ENCODE measurements around the gene RETN.
A peak's percentile ranks its signal among the peaks of the same experiment; 100 is the strongest.

RETN gene

DNA sequence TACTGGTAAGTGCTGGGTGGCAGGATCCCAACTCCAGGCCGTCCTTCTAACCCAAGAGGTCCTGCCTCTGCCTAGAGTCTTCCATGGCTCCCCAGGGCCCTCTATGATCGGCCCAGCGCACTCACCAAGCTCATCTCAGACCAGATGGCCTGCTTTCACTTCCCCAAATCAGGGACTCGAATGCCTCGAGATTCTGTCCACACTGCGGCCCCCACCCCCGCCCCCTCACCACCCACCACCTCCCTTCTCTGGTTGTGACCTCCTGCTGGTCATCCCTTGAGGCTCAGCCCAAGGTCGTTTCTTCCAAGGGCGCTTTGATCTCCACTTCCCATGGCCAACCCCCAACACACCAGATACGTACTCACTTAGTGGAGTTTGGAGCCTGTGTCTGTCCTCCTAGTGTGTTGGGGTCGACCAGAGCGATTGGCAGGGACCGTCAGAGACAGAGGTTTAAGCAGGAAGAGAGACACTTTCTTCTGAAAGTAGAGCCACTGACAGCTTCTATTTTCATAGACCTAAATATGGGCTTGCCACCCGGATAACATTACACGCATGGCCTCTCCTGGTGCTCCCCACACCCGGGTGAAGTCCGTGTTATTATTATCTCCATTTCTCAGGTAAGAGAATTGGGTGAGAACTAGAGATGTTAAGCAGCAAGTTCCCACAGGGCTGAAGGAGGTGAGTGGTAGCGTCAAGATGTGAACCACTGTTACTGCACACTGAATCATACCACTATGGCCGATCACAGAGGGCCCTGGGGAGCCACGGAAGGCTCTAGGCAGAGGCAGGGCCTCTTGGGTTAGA is 33.0 kb downstream of the RETN start, which contains the start of gene FCER2:
TSS of gene FCER2 (minus strand) at position 478 of the 804 bp plus-strand sequence. CDS start 2,371 bp downstream, outside the sequence.
- in situ Hi-C loops (cut with MboI; ENCODE audit: low pct_unique_long_range_greater_than_20kb, low sequenced_read_pairs, unreplicated experiment): loop anchor here (10.0 kb wide), 1 partner anchor 93 kb away; no protein-coding TSS in a partner anchor
- DNase-seq (ENCODE audit: low spot score): peak; percentile 77

DNA sequence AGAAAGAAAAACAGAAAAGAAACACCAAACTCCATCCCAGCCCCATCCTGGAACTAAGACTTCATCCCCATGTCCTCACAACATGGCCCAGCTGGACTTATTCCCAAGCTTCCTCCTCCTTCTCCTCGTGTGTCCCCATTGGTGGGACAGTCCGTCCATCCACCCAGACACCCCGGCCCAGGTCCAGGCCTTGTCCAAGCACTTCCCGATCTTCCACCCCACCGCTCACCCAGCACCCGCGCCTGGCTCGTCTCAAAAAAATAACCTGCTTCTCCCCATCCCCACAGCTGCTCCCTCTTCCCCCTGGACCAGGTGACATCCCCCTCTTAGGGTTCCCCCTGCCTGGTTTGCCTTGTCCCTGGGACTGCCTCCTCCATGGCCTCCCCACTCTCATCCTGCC is 34.5 kb downstream of the RETN start:
- TF ChIP-seq, protein P1, sequence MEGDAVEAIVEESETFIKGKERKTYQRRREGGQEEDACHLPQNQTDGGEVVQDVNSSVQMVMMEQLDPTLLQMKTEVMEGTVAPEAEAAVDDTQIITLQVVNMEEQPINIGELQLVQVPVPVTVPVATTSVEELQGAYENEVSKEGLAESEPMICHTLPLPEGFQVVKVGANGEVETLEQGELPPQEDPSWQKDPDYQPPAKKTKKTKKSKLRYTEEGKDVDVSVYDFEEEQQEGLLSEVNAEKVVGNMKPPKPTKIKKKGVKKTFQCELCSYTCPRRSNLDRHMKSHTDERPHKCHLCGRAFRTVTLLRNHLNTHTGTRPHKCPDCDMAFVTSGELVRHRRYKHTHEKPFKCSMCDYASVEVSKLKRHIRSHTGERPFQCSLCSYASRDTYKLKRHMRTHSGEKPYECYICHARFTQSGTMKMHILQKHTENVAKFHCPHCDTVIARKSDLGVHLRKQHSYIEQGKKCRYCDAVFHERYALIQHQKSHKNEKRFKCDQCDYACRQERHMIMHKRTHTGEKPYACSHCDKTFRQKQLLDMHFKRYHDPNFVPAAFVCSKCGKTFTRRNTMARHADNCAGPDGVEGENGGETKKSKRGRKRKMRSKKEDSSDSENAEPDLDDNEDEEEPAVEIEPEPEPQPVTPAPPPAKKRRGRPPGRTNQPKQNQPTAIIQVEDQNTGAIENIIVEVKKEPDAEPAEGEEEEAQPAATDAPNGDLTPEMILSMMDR (IDR thresholded peaks at IDR 0.05; ENCODE audit: extremely low read depth, insufficient read depth, missing control alignments): no peak
- no peak for DNase-seq (ENCODE audit: low spot score)
- in situ Hi-C loops (cut with MboI; ENCODE audit: low pct_unique_long_range_greater_than_20kb, low sequenced_read_pairs, unreplicated experiment): loop anchor here (10.0 kb wide), 1 partner anchor 91 kb away; no protein-coding TSS in a partner anchor

More for the DNA sequence above, 33.0 kb downstream of the RETN start, which contains the start of gene FCER2:
- TF ChIP-seq, protein P1 (IDR thresholded peaks at IDR 0.05; ENCODE audit: extremely low read depth, insufficient read depth, missing control alignments): no peak

DNA sequence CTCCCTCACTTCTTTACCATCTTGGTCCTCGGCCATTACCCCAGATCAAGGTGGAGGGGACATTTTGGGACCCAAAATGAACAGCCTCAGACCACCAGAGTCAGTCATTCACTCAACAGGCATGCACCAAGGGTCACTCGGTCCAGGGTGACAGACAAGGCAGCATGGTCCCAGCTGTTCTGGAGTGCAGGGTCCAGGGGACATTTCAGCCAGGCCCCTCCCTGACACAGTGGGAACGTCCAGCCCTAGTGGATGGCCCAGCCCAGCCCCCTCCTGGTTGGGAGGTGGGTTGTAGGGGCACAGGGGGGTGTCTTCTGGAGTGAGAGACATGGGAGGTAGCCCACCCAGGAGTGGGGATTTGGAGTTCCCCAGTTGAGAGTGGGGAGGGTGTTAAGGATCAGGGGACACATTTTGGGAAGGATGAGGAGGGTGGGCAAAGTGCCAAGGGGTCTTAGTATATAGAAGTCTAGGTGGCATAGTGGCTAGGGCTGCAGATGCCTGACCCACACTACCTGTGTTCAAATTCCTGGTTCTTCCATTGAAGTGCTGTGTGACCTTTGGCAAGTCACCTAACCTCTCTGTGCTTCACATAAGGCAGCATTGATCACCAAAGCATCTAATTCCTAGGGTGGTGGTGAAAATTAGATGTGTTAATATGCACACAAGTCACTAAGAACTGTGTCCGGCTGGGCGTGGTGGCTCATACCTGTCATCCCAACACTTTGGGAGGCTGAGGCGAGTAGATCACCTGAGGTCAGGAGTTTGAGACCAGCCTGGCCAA is 35.6 kb downstream of the RETN start:
- in situ Hi-C loops (cut with MboI; ENCODE audit: low pct_unique_long_range_greater_than_20kb, low sequenced_read_pairs, unreplicated experiment): loop anchor here (10.0 kb wide), 1 partner anchor 90 kb away; no protein-coding TSS in a partner anchor
- TF ChIP-seq, protein P1 (IDR thresholded peaks at IDR 0.05; ENCODE audit: extremely low read depth, insufficient read depth, missing control alignments): no peak
- no peak for DNase-seq (ENCODE audit: low spot score)

DNA sequence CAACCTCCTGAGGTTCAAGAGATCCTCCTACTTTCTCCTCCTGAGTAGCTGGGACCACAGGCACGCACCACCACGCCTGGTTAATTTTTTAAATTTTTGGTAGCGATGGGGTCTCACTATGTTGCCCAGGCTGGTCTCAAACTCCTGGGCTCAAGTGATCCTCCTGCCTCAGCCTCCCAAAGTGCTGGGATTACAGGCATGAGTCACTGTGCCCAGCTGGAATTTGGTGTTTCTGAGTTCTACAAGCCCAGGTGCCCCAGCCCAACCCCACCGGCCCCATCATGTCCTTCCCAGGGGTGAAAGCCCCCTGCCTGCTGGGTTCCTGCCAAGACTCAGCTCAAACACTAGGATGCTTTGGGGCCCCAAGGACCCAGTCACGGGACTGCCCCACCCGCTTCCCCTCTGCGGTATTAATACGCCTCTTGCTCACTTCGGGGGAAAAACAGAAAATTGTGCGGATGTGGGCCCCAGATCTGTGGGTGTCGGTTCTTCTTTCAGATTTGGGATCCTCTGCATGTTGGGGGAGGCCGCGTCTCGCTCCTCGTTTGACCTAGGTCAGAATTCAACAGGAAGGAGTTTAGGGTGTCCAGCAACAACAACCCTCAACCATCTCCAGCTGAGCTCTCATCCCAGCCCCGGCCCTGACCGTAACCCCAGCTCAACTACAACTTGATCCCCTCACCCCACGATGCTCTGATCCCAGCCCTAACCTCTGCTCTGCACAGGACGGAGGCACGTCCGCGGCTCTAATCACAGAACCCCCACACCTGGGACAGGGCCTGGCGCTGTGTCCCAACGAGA is 36.7 kb downstream of the RETN start:
- TF ChIP-seq, protein P1 (IDR thresholded peaks at IDR 0.05; ENCODE audit: extremely low read depth, insufficient read depth, missing control alignments): no peak
- DNase-seq (ENCODE audit: low spot score): no peak
- in situ Hi-C loops (cut with MboI; ENCODE audit: low pct_unique_long_range_greater_than_20kb, low sequenced_read_pairs, unreplicated experiment): loop anchor here (10.0 kb wide), 1 partner anchor 89 kb away; no protein-coding TSS in a partner anchor

DNA sequence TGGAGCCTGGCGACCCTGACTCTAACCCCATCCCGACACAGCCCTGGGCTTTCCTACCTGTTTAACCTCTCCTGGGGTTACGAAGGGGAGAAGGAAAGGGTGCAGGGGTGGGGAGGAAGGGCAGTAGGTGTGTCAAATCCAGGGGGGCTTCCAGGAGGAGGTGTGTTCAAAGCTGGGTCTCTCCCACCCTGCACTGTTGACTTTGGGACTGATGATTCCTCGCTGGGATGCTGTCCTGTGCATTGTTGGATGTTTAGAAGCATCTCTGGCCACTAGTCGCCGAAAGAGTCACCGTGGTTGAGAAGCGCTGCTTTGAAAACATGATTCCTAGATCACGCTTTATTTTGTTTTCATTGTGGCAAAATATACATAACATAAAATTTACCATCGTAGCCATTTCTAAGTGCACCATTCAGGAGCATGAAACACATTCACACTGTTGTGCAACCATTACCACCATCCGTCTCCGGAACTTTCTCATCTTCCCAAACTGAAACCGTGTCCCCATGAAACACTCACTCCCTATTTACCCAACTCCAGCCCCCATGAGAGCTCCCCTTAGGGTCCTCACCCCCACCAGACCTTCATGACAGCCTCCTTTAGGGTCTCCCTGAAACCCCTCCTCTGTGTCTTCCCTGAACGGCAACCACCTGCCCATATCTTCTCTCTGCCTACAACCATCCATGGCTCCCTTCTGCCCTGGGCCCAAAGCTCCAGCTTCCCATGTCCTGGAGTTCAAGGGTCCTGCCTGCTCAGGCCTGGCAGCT is 37.5 kb downstream of the RETN start:
- TF ChIP-seq, protein P1 (IDR thresholded peaks at IDR 0.05; ENCODE audit: extremely low read depth, insufficient read depth, missing control alignments): no peak
- no peak for DNase-seq (ENCODE audit: low spot score)
- in situ Hi-C loops (cut with MboI; ENCODE audit: low pct_unique_long_range_greater_than_20kb, low sequenced_read_pairs, unreplicated experiment): loop anchor here (10.0 kb wide), 1 partner anchor 88 kb away; no protein-coding TSS in a partner anchor

Data from GM13977 (cell line).